ENCODE results near the gene RAD51B. TPM values are rescaled to one million over a fixed set of nuclear protein-coding genes. Genes with fewer than 3 reads are reported as not detected.

Gene RAD51B
- polyA plus RNA-seq, 10 donors, result 5.3 to 10.7 (median 7.5) TPM

- peak in 1 of 3 donors; percentile 39 for DNase-seq
These were observed 582.3 kb downstream of the RAD51B start for GRCh38 chr14:68401855-68402254.

GRCh38 chr14:68402525-68403101 lies 583.0 kb downstream of the RAD51B start:
- DNase-seq, result no peak

GRCh38 chr14:68403191-68404145 lies 583.9 kb downstream of the RAD51B start:
- peak in 1 of 3 donors; percentile 37 for DNase-seq

- no peak for DNase-seq
These were observed 584.6 kb downstream of the RAD51B start for GRCh38 chr14:68404146-68404527.

- DNase-seq, result no peak
These were observed 585.1 kb downstream of the RAD51B start for GRCh38 chr14:68404652-68405183.

- DNase-seq, result no peak
These were observed 586.4 kb downstream of the RAD51B start for GRCh38 chr14:68405961-68406360.

- DNase-seq, result no peak
These were observed 587.7 kb downstream of the RAD51B start for GRCh38 chr14:68407285-68407684.

- DNase-seq, result no peak
These were observed 588.2 kb downstream of the RAD51B start for GRCh38 chr14:68407825-68408224.

- no peak for DNase-seq
These were observed 589.1 kb downstream of the RAD51B start for GRCh38 chr14:68408680-68409079.

- DNase-seq, result peak in 1 of 3 donors; percentile 62
These were observed 589.8 kb downstream of the RAD51B start for GRCh38 chr14:68409387-68409786.

- DNase-seq, result no peak
These were observed 593.2 kb downstream of the RAD51B start for GRCh38 chr14:68412505-68413465.

GRCh38 chr14:68413509-68413908 lies 593.9 kb downstream of the RAD51B start:
- no peak for DNase-seq

GRCh38 chr14:68414121-68414520 lies 594.5 kb downstream of the RAD51B start:
- peak in 1 of 3 donors; percentile 46 for DNase-seq

- DNase-seq, result peak in 1 of 3 donors; percentile 62
These were observed 596.6 kb downstream of the RAD51B start for GRCh38 chr14:68416171-68416570.

GRCh38 chr14:68417009-68417650 lies 597.6 kb downstream of the RAD51B start:
- no peak for DNase-seq

GRCh38 chr14:68418174-68419118 lies 598.9 kb downstream of the RAD51B start:
- no peak for DNase-seq

GRCh38 chr14:68420350-68420749 lies 600.8 kb downstream of the RAD51B start:
- no peak for DNase-seq

- no peak for DNase-seq
These were observed 601.5 kb downstream of the RAD51B start for GRCh38 chr14:68421116-68421515.

GRCh38 chr14:68423686-68424085 lies 604.1 kb downstream of the RAD51B start:
- no peak for DNase-seq

Data from muscle of back (tissue), 11 donors.